Bronchial epithelial cell (primary cell): ENCODE results near the gene EML1. TPM values are rescaled to one million over a fixed set of nuclear protein-coding genes. Genes with fewer than 3 reads are reported as not detected.

Experiments used
- DNase-seq: peaks from one replicate; pipeline ENCODE4 v3.0.0-alpha.2; 2010; ENCODE audit warnings: low read depth
- FAIRE-seq: peaks from 2 replicates; lab custom pipeline; 2011; peaks lifted over from hg19 to GRCh38; lab: Jason Lieb, UNC
- H3K27me3 ChIP-seq: 2 replicates; pipeline ENCODE4 v1.5.1; 2011; ENCODE audit warnings: low read length; ENCODE audit not compliant: control insufficient read depth, insufficient read depth
- H3K36me3 ChIP-seq: 2 replicates; pipeline ENCODE4 v1.5.1; 2011; ENCODE audit warnings: low read length; ENCODE audit not compliant: control insufficient read depth, insufficient read depth
- H3K4me3 ChIP-seq: 2 replicates; pipeline ENCODE4 v1.5.1; 2011; ENCODE audit warnings: mild to moderate bottlenecking, low read depth, low read length, control low read depth
- CTCF ChIP-seq: IDR thresholded peaks from 2 replicates; pipeline ENCODE4 v1.5.1; 2011; ENCODE audit warnings: mild to moderate bottlenecking, moderate library complexity, low read length, control low read depth, inconsistent platforms; ENCODE audit not compliant: insufficient read depth, severe bottlenecking
- total RNA-seq: library from RNA; depleted of rRNA; stranded (reverse); fragments of >200 nt; gene quantifications from 2 replicates; pipeline ENCODE4 v1.2.1, GENCODE V29; 2014

Gene EML1
- total RNA-seq, 1 donor from 2014 or later, result 1.8 TPM

DNA sequence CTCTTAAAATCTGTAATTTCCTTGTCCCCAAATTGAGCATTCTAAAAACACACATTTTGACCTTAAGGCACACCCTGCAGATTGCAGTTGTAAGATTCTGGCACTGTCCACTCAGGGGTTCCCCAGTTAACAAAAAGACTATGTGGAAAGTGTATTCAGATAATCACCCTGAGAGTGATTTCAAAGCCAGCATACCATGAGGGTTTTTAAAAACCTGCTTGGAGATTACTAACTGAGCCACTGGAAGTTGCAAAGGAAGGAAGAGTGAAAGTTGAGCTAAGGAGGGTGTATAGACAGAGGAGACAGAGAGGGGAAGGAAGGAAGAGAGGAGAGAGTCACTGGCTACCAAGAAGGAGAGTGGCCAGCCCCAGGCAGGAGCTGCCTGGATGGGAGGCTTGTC, 82.6 kb downstream of the EML1 start:
- Histone ChIP-seq H3K4me3 (no peak overlapping the region), H3K36me3 (no peaks in the 10 kb centered on the region), H3K27me3 (no peaks in the 10 kb centered on the region)
- FAIRE-seq (no peak), DNase-seq (no peak)
- no peak for TF ChIP-seq CTCF

GRCh38 chr14:99876406-99876805, 83.2 kb downstream of the EML1 start:
- DNase-seq, result no peak
- H3K36me3 ChIP-seq, result no peaks in the 10 kb centered on the region
- no peaks in the 10 kb centered on the region for H3K27me3 ChIP-seq
- FAIRE-seq, result no peak
- no peak overlapping the region for H3K4me3 ChIP-seq
- TF ChIP-seq CTCF, result no peak

- no peaks in the 10 kb centered on the region for H3K27me3 ChIP-seq
- DNase-seq (no peak), FAIRE-seq (no peak)
- H3K4me3 ChIP-seq, result no peak overlapping the region
- H3K36me3 ChIP-seq, result no peaks in the 10 kb centered on the region
- no peak for TF ChIP-seq CTCF
These were observed 85.3 kb downstream of the EML1 start for GRCh38 chr14:99878563-99878962.

DNA sequence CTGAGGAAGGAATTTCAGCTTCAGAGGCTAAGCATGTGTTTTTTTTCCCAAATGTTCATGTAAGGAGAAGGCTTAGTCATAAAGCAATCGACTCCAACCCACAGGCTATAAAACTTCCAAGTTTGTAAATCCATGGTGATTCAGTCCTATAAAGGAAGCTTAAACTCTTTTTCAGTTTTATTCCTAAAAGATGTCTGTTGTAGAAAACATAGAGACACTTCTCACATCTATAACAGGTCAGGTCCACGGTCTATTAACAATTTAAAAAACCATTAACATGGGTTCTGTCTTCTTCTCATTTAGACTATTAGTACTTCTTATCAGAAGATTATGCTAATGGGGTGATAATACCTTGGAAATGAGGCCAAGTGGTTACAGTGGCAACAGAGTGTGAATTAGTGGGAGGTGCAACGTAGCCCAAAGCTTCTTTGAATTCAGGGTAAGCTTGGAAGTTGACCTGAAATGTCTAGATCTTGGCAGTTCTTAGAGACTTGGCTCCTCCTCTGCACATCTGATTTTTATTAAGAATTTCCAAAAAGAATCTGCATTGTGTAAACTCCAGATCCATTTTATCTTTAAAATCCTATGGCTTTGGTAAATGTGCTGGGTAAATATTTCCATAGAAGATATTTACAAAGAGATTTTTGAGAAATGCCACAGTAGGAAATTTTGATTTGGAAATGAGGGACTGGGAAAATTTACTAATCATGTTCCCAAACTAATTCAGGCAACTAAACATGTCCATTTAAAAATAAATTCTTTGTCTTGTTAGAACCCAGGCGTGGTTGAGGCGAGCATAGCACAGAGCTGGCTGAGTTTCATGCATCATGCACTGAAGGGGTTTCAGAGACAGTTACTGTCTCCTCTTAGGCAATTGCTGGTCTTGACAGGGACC, 86.4 kb downstream of the EML1 start:
- no peak for TF ChIP-seq CTCF
- FAIRE-seq (no peak), DNase-seq (peak; percentile 39)
- H3K4me3 ChIP-seq, result no peak overlapping the region
- no peaks in the 10 kb centered on the region for H3K36me3 ChIP-seq
- H3K27me3 ChIP-seq, result no peaks in the 10 kb centered on the region

GRCh38 chr14:99880651-99881420, 87.6 kb downstream of the EML1 start:
- Histone ChIP-seq H3K36me3 (no peaks in the 10 kb centered on the region), H3K4me3 (no peak overlapping the region), H3K27me3 (no peaks in the 10 kb centered on the region)
- no peak for TF ChIP-seq CTCF
- DNase-seq (no peak), FAIRE-seq (no peak)
